Right atrium auricular region (tissue), 2 donors: Measurements from ENCODE around the gene PLA2G2F. TPM values are rescaled to one million over a fixed set of nuclear protein-coding genes. Genes with fewer than 3 reads are reported as not detected.
"Not testable (repeated sequence)": the region's sequence is repeated elsewhere in the genome, so short reads cannot be mapped to it uniquely, and the experiment has no call there.

ENCODE experiments used
- DNase-seq: peaks from one replicate; pipeline ENCODE4 v3.0.0-alpha.2; 2019; ENCODE audit warnings: low spot score
- H3K27ac ChIP-seq, 2 donors: fragments of 200-600 bp; sonication (generic); 1 replicate in 1 of 2; 2 replicates in 1 of 2; pipeline ENCODE4 v1.5.1; 2016 to 2019
- H3K27me3 ChIP-seq, 2 donors: fragments of 200-600 bp; sonication (generic); one replicate each; pipeline versions ENCODE4 v1.5.1 to v1.6.0; 2017 to 2019
- H3K36me3 ChIP-seq: fragments of 200-600 bp; sonication (generic); one replicate; pipeline ENCODE4 v1.5.1; 2016
- H3K4me1 ChIP-seq, 2 donors: fragments of 200-600 bp; sonication (generic); one replicate each; pipeline versions ENCODE4 v1.5.1 to v1.6.0; 2017 to 2019
- H3K4me3 ChIP-seq, 2 donors: fragments of 200-600 bp; sonication (generic); 1 replicate in 1 of 2; 2 replicates in 1 of 2; pipeline ENCODE4 v1.5.1; 2017 to 2019; ENCODE audit warnings: mild to moderate bottlenecking in 1 of 2, moderate library complexity in 1 of 2
- H3K9me3 ChIP-seq, 2 donors: fragments of 200-600 bp; sonication (generic); one replicate each; pipeline ENCODE4 v1.5.1; 2019
- total RNA-seq, 2 donors: library from RNA; depleted of rRNA; stranded (reverse); fragments of >200 nt; gene quantifications; one replicate each; pipeline ENCODE4 v1.1.0, GENCODE V29; 2016
- TF ChIP-seq, protein P1 (sequence below), 2 donors: fragments of 200-600 bp; sonication (generic); IDR thresholded peaks; one replicate each; pipeline ENCODE4 v1.5.1; 2019; ENCODE audit warnings: antibody characterized with exemption in 2 of 2

PLA2G2F gene
- total RNA-seq, 2 donors from 2014 or later, result not detected

DNA sequence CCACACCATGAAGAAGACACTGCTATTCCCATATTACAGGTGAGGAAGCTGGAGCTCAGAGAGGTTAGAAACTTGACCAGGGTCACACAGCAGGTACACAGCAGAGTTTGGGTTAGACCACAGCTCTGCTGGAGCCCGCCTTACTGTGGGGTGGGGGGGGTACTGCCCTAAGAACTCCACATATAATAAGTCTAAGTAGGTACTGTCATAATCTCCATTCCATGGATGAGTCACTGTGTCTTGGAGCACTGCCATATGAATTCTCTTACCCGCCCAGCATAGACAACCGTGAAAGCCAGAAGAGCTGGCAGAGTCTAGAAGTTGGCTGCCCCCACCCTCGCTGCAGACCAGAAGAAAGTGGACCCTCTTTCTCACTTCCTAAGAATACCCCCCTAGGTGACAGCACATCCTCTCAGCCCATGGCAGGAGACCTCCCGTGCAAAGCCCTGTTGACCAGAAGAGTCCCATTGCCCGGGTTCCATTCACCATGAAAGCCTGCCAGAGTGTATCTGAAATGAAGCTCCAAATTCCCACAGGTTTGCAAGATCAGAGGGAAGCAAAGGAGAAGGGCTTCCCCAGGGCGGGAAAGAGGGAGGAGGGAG is 14.6 kb upstream of the PLA2G2F start:
- Histone ChIP-seq H3K27ac (no peak overlapping the region), H3K4me1 (peaks cover 0 to 12% of the 10 kb centered on the region in 2 donors), H3K27me3 (no peaks in the 10 kb centered on the region), H3K36me3 (no peaks in the 10 kb centered on the region), H3K4me3 (no peak overlapping the region), H3K9me3 (peaks cover 0 to under 1% of the 10 kb centered on the region in 2 donors)
- DNase-seq, result peak; percentile 74
- TF ChIP-seq, protein P1, sequence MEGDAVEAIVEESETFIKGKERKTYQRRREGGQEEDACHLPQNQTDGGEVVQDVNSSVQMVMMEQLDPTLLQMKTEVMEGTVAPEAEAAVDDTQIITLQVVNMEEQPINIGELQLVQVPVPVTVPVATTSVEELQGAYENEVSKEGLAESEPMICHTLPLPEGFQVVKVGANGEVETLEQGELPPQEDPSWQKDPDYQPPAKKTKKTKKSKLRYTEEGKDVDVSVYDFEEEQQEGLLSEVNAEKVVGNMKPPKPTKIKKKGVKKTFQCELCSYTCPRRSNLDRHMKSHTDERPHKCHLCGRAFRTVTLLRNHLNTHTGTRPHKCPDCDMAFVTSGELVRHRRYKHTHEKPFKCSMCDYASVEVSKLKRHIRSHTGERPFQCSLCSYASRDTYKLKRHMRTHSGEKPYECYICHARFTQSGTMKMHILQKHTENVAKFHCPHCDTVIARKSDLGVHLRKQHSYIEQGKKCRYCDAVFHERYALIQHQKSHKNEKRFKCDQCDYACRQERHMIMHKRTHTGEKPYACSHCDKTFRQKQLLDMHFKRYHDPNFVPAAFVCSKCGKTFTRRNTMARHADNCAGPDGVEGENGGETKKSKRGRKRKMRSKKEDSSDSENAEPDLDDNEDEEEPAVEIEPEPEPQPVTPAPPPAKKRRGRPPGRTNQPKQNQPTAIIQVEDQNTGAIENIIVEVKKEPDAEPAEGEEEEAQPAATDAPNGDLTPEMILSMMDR (IDR thresholded peaks at IDR 0.05), result no peak

DNA sequence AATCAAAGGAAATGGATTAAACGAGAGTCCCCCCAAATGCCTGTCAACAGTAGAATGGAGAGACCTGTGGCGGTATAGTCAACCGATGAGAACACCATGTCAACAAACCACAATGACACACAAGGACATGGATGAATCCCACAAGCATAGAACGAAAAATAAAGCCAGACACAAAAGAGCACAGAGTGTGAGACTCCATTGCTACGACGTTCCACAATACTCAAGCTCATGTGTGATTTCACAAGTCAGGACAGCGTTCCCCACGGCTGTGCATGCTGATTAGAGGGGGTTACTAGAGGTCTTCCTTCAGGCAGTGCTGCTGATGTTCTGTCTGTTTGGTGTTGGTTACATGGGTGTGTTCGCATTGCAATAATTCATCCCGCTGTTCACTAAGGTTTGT is 14.0 kb upstream of the PLA2G2F start:
- no peak for DNase-seq
- Histone ChIP-seq H3K4me1 (peaks cover 0 to 12% of the 10 kb centered on the region in 2 donors), H3K4me3 (no peak overlapping the region), H3K36me3 (no peaks in the 10 kb centered on the region), H3K9me3 (peaks cover 0 to 5% of the 10 kb centered on the region in 2 donors), H3K27me3 (no peaks in the 10 kb centered on the region), H3K27ac (no peak overlapping the region)
- TF ChIP-seq, protein P1 (IDR thresholded peaks at IDR 0.05), result no peak

GRCh38 chr1:20126041-20126805 is 12.9 kb upstream of the PLA2G2F start:
- Histone ChIP-seq H3K9me3 (peaks cover 0 to 7% of the 10 kb centered on the region in 2 donors), H3K27ac (no peak overlapping the region), H3K36me3 (no peaks in the 10 kb centered on the region), H3K27me3 (no peaks in the 10 kb centered on the region), H3K4me3 (no peak overlapping the region), H3K4me1 (peaks cover 0 to 12% of the 10 kb centered on the region in 2 donors)
- no peak for DNase-seq
- TF ChIP-seq, protein P1 (IDR thresholded peaks at IDR 0.05), result no peak

DNA sequence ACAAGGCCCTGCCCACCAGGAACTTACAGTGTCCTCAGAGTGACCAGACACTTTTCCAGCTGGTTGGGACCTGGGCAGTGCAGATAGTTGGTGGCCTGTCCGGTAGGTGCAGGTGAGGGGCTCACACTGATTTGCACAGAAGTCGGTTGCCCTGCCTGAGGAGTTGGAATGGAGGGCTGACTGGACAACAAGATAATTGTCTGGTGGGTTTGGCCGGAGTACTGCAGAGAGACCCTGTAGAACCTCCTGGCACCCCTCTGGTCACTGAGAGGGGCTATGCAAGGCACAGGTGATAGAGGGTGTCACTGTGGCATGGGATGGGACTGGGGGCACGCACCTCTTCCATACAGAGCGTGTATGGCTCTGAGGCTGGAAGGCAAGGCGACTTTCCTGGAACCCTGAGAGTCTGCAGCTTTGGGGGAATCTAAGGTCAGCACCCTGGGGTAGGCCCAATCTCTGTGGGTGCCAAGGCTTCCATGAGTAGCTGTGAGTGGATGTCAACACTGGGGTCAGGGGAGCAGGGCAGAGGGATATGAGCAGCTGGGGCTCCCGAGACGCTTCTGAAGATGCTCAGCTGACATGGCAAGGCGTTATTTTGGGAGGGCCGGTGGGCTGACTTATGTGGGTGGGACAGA is 12.2 kb upstream of the PLA2G2F start:
- DNase-seq, result no peak
- Histone ChIP-seq H3K27me3 (no peaks in the 10 kb centered on the region), H3K36me3 (no peaks in the 10 kb centered on the region), H3K9me3 (peaks cover 0 to 7% of the 10 kb centered on the region in 2 donors), H3K27ac (no peak overlapping the region), H3K4me3 (no peak overlapping the region), H3K4me1 (peaks cover 0 to 12% of the 10 kb centered on the region in 2 donors)
- TF ChIP-seq, protein P1 (IDR thresholded peaks at IDR 0.05), result no peak

DNA sequence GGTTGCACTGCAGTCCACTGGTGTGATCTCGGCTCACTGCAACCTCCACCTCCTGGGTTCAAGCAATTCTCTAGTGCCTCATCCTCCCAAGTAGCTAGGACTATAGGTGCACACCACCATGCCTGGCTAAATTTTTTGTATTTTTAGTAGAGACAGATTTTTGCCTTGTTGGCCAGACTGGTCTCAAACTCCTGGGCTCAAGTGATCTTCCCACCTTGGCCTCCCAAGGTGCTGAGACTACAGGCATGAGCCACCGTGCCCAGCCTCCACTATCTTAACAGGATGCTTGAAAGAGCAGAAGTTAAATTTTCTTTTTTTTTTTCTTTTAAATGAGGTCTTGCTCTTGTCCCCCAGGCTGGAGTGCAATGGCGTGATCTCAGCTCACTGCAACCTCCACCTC is 8.6 kb upstream of the PLA2G2F start:
- not testable (repeated sequence) for H3K36me3 ChIP-seq, H3K4me3 ChIP-seq, H3K4me1 ChIP-seq, H3K27me3 ChIP-seq, H3K9me3 ChIP-seq, H3K27ac ChIP-seq, DNase-seq

GRCh38 chr1:20134995-20135394 is 4.1 kb upstream of the PLA2G2F start:
- H3K36me3 ChIP-seq, result no peaks in the 10 kb centered on the region
- TF ChIP-seq, protein P1 (IDR thresholded peaks at IDR 0.05), result no peak
- H3K27me3 ChIP-seq, result no peaks in the 10 kb centered on the region
- peaks cover 0 to 3% of the 10 kb centered on the region in 2 donors for H3K9me3 ChIP-seq
- H3K27ac ChIP-seq, result no peak overlapping the region
- no peak overlapping the region for H3K4me3 ChIP-seq
- DNase-seq, result no peak
- no peaks in the 10 kb centered on the region for H3K4me1 ChIP-seq
